Measurements from ENCODE around the gene LYPD1.

DNA sequence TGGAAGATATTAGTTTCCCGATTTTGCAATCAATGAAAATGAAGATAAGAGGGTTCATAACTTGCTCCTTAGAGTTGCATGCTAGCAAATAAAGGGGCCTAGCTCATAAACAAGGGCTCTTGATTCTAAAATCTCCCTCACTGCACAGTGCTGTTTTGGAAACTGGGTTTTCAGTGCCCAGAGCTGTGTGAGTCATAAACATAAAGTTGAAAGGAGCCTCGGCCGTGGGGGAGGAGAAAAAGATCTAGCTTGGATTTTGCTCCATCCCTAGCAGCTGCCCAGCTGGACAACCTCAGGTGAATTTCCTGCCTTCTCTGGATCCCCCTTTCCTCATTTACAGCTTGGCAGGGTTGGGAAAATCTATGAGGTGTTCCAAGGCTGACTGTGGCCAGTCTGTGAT lies 42.5 kb downstream of the LYPD1 start:
- TF ChIP-seq RAD21 (IDR thresholded peaks at IDR 0.05) (no peak), GABPA (IDR thresholded peaks at IDR 0.05 in 1 of 2, conservative IDR thresholded peaks at IDR 0.05 in 1 of 2) (no peak), REST (IDR thresholded peaks at IDR 0.05) (no peak), JUND (IDR thresholded peaks at IDR 0.05) (no peak), TAF1 (conservative IDR thresholded peaks at IDR 0.05) (no peak), YY1 (IDR thresholded peaks at IDR 0.05) (no peak), HNF4A (conservative IDR thresholded peaks at IDR 0.05) (no peak), EGR1 (IDR thresholded peaks at IDR 0.05; ENCODE audit: low read depth in 2 of 2) (no peak), ATF3 (IDR thresholded peaks at IDR 0.05) (no peak), SP1 (IDR thresholded peaks at IDR 0.05) (no peak), FOXA1 (IDR thresholded peaks at IDR 0.05) (no peak)
- TF ChIP-seq, protein P1, sequence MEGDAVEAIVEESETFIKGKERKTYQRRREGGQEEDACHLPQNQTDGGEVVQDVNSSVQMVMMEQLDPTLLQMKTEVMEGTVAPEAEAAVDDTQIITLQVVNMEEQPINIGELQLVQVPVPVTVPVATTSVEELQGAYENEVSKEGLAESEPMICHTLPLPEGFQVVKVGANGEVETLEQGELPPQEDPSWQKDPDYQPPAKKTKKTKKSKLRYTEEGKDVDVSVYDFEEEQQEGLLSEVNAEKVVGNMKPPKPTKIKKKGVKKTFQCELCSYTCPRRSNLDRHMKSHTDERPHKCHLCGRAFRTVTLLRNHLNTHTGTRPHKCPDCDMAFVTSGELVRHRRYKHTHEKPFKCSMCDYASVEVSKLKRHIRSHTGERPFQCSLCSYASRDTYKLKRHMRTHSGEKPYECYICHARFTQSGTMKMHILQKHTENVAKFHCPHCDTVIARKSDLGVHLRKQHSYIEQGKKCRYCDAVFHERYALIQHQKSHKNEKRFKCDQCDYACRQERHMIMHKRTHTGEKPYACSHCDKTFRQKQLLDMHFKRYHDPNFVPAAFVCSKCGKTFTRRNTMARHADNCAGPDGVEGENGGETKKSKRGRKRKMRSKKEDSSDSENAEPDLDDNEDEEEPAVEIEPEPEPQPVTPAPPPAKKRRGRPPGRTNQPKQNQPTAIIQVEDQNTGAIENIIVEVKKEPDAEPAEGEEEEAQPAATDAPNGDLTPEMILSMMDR (IDR thresholded peaks at IDR 0.05; ENCODE audit: low read depth, low read length, missing input control) = no peak
- TF ChIP-seq, protein P2, sequence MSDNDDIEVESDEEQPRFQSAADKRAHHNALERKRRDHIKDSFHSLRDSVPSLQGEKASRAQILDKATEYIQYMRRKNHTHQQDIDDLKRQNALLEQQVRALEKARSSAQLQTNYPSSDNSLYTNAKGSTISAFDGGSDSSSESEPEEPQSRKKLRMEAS (IDR thresholded peaks at IDR 0.05) = no peak

Data from liver (tissue), 3 donors.